GDM1 (cell line): ENCODE data around the gene TMIE.

Experiments used
- DNase-seq: peaks from one replicate; lab custom pipeline; 2025; lab: John Stamatoyannopoulos, UW

The TMIE gene

DNA sequence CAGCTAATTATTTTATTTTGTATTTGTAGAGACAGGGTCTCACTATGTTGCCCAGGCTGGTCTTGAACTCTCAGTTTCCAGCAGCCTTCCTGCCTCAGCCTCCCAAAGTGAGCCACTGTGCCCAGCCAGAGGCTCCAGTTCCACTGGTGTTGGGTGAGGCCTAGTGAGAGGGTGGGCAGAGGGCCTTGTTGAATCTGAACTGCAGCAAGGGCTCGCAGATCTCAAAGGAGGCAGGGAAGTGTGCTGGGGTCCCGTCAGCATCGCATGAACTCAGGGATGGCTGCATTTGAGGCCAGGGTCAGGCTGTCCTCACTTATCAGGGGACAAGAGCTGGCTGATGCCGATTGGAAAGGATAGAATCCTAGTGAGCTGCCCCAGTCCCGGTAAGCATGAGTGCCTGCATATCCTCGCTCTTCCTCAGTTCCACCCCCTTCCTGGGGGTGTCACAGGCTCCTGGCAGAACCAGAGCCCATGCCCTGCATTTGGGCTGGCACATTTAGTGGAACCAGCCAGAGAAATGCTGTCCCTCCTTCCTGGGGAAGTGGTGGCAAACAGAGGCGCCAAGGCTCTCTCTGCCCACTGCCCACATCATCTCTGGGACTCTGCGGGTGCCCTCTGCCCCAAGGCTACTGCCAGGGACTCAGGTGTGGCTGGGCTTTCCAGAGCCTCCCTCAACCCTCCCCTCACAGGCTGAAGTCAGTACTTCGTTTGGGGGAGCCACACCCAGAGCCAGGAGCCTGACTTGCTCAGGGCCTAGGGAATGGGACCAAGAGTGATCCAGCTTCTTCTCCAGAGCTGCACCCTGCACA lies 31.8 kb upstream of the TMIE start:
- DNase-seq: no peak

DNA sequence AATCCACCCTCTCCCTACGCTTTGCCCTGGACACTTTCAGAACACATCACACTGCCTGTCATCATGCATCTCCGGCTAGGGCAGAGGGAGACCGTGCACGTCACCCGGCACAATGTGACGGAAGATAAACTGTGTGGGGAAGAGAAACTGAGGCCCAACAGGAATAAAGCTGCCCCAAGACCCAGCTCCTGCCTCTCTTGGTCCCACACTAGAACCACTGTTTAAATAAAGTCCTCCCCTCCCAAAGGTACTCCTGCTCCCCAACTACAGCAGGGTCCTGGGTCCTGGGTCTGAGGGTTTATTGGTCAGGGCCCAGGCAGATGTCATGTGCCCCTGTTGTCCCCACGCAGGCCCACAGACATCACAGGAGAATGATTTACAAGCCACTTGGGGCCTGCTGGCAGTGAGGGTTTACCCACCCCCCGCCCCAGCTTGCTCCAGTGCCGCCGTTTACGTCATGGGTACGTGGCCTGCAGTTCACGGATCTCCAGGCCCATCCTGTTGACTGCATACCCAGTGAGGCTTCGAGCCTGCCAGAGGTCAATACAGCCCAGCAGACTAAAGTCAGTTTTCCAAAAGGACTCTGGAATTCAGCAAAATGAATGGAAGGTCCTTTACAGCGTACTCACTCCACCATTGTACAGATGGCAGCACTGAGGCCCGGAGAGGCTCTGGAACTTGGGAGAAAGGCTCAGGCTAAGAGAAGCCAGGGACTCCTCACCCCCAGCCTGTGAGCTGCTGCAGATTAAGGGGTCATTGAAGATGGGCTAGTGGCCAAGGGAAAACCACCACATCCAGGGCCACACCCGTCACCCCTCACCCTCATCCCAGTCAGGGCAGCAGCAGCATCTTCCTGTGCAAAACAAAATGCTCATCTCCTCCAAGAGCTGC lies 30.9 kb upstream of the TMIE start:
- DNase-seq: no peak

GRCh38 chr3:46670891-46671427 lies 30.2 kb upstream of the TMIE start:
- DNase-seq: no peak

DNA sequence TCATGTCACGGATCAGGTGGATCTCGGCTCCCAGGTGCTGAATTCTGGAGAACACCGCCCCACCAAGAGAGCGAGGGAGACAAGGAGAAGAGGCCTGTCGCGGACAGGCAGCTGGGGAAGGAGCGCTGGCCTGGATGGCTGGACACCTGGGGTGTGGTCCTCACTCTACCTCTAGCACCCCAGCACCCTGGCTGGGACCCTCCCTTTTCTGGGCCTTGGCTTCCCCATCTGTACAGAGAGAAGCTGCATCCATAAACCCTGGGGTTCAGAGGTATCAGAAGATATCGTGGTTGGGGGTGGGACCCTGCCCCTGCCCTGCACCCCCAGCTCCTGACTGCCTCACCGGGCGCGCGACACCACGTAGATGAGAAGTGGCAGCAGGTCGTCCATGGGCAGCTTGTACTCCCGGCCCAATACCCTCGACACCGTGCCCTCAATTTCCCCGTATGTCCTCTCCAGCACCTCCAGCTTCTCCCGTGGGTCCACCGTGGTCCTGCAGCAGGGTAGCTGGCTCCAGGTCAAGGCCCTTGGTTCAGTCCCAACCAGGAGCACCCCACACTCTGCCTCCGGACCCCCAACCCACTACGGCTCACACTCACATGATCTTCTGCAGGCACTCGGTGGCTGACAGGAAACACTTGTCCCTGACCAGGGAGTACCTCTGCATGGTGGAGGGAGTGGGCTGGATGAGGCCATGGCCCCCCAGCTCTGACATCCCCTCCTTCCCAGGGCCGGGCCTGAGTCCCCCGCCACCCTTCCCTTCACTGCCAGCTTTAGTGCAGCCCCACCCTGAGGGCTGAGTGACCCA lies 29.4 kb upstream of the TMIE start:
- no peak for DNase-seq

- DNase-seq: no peak
Measured at GRCh38 chr3:46672349-46672695, 28.9 kb upstream of the TMIE start.

- no peak for DNase-seq
Measured at GRCh38 chr3:46673151-46674030, 27.8 kb upstream of the TMIE start.

DNA sequence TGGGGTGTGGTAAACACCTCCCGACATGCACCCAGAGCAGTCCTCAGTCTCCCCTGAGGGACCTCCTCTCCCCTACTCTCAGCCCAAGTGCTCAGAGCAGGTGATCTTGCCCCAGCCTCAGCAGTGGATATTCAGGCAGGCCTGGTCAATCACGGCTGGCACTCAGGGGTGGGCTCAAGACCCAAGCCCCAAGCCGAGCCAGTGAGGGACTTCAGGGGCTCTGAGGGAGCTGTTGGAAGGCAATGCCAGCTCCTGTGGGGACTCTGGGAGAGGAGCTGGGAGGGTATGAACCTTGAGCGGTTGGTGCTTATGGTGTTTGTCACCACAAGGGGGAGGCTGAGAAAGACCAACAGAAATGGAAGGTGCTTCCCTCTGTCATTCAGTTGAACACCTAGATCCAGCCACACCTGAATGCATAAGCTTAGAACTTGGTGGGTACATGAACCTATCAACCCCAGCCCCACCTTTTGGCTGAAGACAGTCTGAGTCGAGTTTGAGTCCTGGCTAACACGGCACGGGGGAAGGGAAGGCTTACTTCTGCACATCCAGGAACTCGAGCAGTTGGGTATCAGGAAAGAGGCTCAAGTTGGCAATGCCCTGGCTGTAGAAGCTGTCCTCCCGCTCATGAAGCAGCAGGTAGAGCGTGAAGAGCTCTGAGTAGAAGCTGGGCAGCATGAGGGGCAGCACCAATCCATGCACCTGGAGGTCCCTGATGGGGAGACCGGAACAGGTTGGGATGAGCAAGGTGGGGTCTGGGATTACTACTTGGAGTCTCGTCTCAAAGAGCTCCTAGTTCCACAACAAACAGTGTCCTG lies 27.0 kb upstream of the TMIE start:
- DNase-seq: no peak

DNA sequence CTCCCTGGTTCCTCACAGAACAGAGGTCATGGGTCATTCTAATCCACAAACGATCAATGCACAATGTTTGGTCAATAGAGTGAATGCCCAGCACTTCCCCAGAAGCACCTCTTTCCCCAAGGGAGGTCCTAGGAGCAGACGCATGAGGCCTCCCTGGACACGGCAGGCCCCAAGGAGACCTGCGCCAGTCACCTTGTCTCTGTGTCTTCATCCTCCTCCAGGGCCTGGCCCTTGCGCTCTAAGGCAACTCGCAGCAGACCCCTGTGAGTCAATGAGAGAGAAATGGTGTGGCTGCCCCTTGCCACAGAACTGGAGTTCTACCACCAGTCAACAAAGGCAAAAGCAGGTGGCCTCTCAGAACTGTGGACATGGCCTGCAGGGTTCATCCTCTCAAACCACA lies 25.8 kb upstream of the TMIE start:
- DNase-seq: no peak

DNA sequence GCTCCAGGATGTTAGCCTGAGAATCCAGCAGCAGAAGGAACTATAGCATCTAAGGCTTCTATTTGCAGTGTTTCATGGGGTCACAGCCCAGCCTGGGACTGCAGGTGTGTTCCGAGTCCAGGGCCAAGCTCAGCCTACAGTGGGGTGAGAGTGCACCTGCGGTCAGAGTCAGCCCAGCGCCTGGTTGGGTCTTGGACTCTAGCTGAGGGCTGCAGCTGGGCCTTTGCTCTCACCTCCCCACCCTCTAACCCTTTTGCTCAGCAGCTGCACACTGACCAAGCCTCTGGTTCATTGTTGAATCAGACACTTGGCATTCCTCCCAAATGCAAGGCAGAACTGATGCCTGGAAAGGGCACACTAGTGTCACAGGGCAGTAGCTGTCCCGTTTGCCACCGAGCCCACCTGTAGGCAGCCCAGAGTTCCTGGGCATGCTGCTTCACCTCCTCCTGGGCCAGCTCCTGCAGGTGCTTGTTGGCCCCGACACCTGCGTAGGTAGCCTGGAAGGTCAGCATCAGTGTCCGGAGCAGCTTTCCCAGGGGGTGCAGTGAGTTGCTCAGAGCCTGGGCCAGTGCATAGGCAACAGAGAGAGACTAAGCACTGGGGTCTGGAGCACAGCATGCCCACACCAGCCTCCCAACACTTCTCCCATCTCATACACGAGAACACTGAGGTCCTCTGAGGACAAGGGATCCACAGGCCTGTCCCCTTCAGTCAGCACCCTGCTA lies 25.2 kb upstream of the TMIE start:
- no peak for DNase-seq

DNA sequence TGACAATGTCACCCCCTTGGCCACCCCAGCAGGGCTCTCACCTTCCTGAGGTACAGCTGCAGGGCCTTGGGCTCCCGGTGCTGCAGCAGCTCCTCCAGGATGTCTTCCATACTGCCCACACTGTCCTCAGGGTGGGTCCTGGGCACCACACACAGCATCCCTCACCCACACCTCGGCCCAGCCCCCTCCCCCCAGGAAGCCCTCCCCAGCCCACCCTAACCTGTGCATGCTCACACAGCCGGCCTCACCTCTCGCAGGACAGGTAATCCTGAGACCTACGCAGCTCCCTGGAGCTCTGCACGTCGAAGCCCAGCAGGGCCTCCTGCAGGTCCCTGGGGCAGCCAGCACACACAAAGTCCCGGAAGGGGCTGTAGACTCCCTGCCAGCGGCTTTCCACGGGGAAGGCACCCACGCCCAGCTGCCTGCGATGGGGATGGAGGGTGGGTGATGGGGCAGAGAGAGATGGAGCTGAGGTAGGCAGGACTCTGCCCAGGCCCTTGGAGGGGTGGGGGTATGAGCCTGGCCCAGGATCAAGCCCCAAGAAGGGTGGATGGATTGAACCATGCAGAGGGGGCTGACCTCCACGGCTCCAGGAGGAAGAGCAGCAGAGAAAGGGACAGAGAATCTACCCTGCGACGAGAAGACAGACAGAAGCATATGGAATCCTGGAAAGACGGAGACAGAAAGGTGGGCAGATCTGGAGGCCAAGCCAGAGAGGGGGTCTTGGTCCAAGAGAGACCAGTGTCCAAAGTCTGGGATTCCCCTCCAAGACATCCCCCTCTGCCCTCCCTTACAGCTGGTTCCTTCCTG lies 24.4 kb upstream of the TMIE start:
- no peak for DNase-seq

DNA sequence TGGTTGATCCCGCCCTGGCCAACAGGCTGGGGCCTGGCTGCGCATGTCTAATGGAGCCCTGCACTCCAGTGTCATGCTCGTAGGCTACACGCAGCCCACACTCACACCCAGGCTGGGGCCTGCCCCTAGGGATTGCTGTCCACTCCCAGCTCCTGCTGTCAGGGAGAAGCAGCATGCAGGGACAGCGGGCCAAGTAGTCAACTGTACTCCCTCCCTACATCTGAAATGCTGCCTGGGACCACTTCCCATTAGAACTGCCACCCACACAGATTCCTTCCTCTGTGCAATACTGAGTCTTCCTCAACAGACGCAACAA lies 23.8 kb upstream of the TMIE start:
- DNase-seq: no peak

- DNase-seq: no peak
Measured at GRCh38 chr3:46678280-46678679, 22.9 kb upstream of the TMIE start.

GRCh38 chr3:46679681-46680080 lies 21.5 kb upstream of the TMIE start:
- DNase-seq: no peak

DNA sequence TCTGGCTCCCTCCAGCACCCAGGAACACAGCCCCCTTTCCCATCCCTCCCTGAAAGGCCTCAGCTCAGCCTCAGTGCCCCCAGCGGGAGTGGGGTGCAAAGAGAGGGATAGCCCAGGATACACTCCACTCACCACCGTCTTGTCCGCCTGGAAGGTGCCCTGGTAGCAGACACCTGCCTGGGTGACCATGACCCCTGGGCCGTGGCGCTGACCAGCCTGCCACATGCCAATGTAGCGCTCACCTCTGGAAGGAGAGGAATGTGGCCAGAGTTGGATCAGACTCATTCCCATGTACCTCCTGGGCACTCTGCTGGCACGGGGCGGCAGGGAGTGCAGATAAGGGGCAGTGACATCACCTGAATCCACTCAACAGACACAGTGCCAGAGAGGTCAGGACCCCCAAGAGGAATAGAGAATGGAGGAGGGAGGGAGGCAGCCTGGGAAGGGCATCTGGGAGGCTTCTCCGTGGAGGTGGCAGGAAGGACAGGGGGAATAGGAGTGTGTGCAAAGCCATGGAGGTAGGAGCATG lies 20.8 kb upstream of the TMIE start:
- DNase-seq: no peak

- DNase-seq: no peak
Measured at GRCh38 chr3:46681387-46681786, 19.8 kb upstream of the TMIE start.

DNA sequence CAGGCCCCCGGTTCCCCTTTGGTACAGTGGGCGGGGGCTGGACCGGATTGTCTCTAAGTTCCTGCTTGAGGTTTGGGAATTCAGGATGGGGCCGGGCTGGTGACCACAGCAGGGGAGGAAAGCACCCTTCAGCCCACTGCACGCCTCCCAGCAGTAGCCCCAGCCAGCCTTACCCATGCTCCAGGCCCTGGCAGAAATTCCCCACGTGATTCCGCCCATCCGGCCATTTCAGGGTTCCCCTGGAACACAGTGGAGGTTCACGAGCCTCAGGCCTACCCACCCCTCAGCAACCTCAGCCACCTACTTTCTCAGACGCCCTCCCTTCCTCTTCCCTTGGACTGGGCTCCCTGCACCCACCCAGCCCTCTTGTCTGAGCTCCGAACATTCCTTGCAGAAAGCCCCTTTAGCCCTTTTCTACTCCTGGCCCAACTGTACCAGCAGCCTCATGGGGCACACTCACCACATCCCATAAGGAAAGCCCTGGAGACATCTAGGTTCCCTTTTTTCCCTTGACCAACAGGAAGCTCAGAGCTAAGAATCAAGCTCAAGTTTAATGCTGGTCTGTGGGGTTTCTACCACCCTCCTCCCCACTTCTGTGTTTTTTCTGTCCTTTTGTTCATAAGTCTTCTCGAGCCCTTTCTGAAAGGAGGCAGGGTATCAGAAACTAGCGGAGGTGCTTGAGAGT lies 19.2 kb upstream of the TMIE start:
- no peak for DNase-seq

DNA sequence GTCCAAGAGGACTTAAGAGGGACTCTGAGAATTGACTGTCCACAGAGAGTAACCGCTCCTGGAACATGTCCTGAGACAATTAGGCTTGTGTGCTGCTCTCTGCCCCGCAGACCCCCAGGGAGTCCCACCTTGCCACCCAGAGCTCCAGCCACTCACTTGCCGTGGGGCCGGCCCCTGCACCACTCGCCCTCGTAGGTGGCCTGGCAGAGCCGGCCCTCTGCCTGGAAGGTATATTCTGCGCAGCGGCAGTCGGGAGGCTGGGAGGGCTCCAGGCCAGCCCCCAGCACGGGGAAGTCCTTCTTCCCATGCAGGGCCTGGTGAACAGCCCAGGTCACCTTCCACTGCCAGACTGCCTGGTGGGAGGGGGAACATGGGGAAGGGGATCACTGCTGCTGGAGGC lies 18.2 kb upstream of the TMIE start:
- no peak for DNase-seq

DNA sequence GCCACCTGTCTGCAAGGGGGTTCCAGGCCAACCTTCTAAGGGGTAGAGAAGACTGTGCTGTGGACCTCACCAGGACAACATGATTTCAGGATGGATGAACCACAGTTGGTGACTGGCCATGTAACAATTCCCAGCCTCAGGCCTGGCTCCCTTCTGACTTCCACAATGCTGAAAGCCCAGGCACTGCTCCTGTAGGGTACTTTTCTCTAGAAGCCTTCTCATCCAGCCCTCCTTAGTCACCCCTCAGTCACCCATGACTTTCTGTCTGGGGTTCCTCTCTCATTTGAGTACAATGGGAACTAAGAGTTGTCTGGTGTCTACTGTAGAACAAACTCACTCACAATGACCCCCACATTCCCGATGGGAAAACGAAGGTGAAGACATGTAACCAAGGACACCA lies 16.3 kb upstream of the TMIE start:
- no peak for DNase-seq
